Loucy (cell line): ENCODE measurements around the gene SCN7A.

Experiments used
- H2AFZ ChIP-seq: fragments of 200-600 bp; sonication (generic); 2 replicates; pipeline ENCODE4 v1.6.0; 2016; ENCODE audit warnings: antibody characterized with exemption, mild to moderate bottlenecking, low read length, moderate library complexity
- H3F3A ChIP-seq: fragments of 200-600 bp; 2 replicates; pipeline ENCODE4 v1.6.0; 2016; ENCODE audit warnings: antibody characterized with exemption, low read depth, mild to moderate bottlenecking
- H3K27me3 ChIP-seq: fragments of 200-600 bp; sonication (generic); 2 replicates; pipeline ENCODE4 v1.6.1; 2014; ENCODE audit warnings: low read length, mild to moderate bottlenecking; ENCODE audit not compliant: insufficient read depth, poor library complexity, severe bottlenecking
- H3K36me3 ChIP-seq: fragments of 200-600 bp; sonication (generic); 2 replicates; pipeline ENCODE4 v1.6.1; 2016; ENCODE audit warnings: low read length; ENCODE audit not compliant: insufficient read depth
- H3K4me1 ChIP-seq: fragments of 200-600 bp; sonication (generic); 2 replicates; pipeline ENCODE4 v1.5.1; 2014; ENCODE audit warnings: low read length, mild to moderate bottlenecking; ENCODE audit not compliant: insufficient read depth, poor library complexity, severe bottlenecking
- H3K4me2 ChIP-seq: fragments of 200-600 bp; sonication (generic); 2 replicates; pipeline ENCODE4 v1.6.0; 2014; ENCODE audit warnings: antibody characterized with exemption, low read length, low read depth, mild to moderate bottlenecking; ENCODE audit not compliant: poor library complexity, severe bottlenecking
- H3K4me3 ChIP-seq: fragments of 200-600 bp; sonication (generic); 2 replicates; pipeline ENCODE4 v1.5.1; 2014; ENCODE audit warnings: low read length, mild to moderate bottlenecking, mixed read lengths; ENCODE audit not compliant: poor library complexity, severe bottlenecking
- H3K79me2 ChIP-seq: fragments of 200-600 bp; sonication (generic); 2 replicates; pipeline ENCODE4 v1.6.1; 2014; ENCODE audit warnings: low read length; ENCODE audit not compliant: insufficient read depth
- H3K9ac ChIP-seq: fragments of 200-600 bp; sonication (generic); 2 replicates; pipeline ENCODE4 v1.6.0; 2014; ENCODE audit warnings: mild to moderate bottlenecking, low read depth, low read length, moderate library complexity; ENCODE audit not compliant: poor library complexity, severe bottlenecking
- H3K9me2 ChIP-seq: fragments of 200-600 bp; sonication (generic); replicated peaks from 2 replicates; pipeline ENCODE4 v1.6.1; 2016; ENCODE audit warnings: low read depth, low read length, mixed read lengths
- H3K9me3 ChIP-seq: fragments of 200-600 bp; sonication (generic); 2 replicates; pipeline ENCODE4 v1.6.1; 2014; ENCODE audit warnings: mild to moderate bottlenecking, antibody characterized with exemption, low read length, low read depth; ENCODE audit not compliant: insufficient read depth
- H4K20me1 ChIP-seq: fragments of 200-600 bp; sonication (generic); 2 replicates; pipeline ENCODE4 v1.6.0; 2014; ENCODE audit warnings: antibody characterized with exemption, low read length, mild to moderate bottlenecking; ENCODE audit not compliant: insufficient read depth, poor library complexity, severe bottlenecking
- EZH2phosphoT487 ChIP-seq: fragments of 200-600 bp; IDR thresholded peaks from 2 replicates; pipeline ENCODE4 v1.6.1; 2018; ENCODE audit warnings: antibody characterized with exemption, mild to moderate bottlenecking, moderate library complexity, borderline replicate concordance
- TF ChIP-seq, protein P1 (sequence below): fragments of 200-600 bp; sonication (generic); conservative IDR thresholded peaks from 2 replicates; pipeline ENCODE4 v1.5.1; 2014; ENCODE audit warnings: mild to moderate bottlenecking, antibody characterized with exemption, low read length

SCN7A gene

GRCh38 chr2:166440313-166440712, 53.7 kb downstream of the SCN7A start:
- Histone ChIP-seq H3K27me3 (no peaks in the 10 kb centered on the region), H3K4me1 (no peaks in the 10 kb centered on the region), H3K36me3 (no peaks in the 10 kb centered on the region), H3K9ac (no peak overlapping the region), H3F3A (no peaks in the 10 kb centered on the region), H3K4me2 (no peak overlapping the region), H3K9me2 (no peaks in the 10 kb centered on the region), H3K4me3 (no peak overlapping the region), H3K79me2 (no peaks in the 10 kb centered on the region), H3K9me3 (no peaks in the 10 kb centered on the region), H4K20me1 (no peaks in the 10 kb centered on the region), H2AFZ (no peak overlapping the region)
- TF ChIP-seq EZH2phosphoT487: no peak
- TF ChIP-seq, protein P1, sequence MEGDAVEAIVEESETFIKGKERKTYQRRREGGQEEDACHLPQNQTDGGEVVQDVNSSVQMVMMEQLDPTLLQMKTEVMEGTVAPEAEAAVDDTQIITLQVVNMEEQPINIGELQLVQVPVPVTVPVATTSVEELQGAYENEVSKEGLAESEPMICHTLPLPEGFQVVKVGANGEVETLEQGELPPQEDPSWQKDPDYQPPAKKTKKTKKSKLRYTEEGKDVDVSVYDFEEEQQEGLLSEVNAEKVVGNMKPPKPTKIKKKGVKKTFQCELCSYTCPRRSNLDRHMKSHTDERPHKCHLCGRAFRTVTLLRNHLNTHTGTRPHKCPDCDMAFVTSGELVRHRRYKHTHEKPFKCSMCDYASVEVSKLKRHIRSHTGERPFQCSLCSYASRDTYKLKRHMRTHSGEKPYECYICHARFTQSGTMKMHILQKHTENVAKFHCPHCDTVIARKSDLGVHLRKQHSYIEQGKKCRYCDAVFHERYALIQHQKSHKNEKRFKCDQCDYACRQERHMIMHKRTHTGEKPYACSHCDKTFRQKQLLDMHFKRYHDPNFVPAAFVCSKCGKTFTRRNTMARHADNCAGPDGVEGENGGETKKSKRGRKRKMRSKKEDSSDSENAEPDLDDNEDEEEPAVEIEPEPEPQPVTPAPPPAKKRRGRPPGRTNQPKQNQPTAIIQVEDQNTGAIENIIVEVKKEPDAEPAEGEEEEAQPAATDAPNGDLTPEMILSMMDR: no peak

DNA sequence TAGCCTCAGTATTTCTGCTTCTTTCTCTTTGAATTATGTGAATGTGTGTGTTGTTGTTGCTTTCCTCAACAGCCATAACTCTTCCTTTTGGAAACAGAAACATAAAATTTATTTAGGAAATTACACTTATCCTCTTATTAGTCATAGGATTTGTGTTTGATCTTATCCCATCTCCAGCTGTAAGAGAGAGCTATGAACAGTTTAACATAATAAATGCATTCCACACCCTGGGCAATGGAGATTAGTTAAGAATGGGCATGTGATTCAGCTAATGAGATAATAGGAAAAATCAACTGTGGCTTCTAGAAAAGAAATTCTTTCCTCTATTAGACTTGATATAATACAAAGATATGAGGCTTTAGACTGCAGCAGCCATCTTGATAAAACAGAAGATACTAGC, 55.0 kb downstream of the SCN7A start:
- Histone ChIP-seq H3K4me1 (no peaks in the 10 kb centered on the region), H3K9me3 (no peaks in the 10 kb centered on the region), H3K4me3 (no peak overlapping the region), H3K4me2 (no peak overlapping the region), H3K79me2 (no peaks in the 10 kb centered on the region), H4K20me1 (no peaks in the 10 kb centered on the region), H2AFZ (no peak overlapping the region), H3K9ac (no peak overlapping the region), H3K27me3 (no peaks in the 10 kb centered on the region), H3F3A (no peaks in the 10 kb centered on the region), H3K9me2 (no peaks in the 10 kb centered on the region), H3K36me3 (no peaks in the 10 kb centered on the region)
- TF ChIP-seq EZH2phosphoT487: no peak
- TF ChIP-seq, protein P1: no peak

DNA sequence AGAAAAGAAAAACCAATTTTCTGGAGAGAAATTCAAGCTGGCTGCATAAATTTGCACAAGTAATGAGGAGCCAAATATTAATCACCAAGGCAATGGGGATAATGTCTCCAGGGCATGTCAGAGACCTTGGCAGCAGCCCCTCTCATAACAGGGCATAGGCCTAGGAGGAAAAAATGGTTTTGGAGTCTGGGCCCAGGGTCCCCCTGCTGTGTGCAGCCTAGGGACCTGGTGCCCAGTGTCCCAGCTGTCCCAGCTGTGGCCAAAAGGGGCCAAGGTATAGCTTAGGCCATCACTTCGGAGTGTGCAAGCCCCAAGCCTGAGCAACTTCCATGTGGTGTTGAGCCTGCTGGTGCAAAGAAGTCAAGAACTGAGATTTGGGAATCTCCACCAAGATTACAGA, 57.1 kb downstream of the SCN7A start:
- Histone ChIP-seq H3K4me1 (no peaks in the 10 kb centered on the region), H3K27me3 (no peaks in the 10 kb centered on the region), H3K79me2 (no peaks in the 10 kb centered on the region), H3K9me2 (no peaks in the 10 kb centered on the region), H2AFZ (no peak overlapping the region), H3K9me3 (no peaks in the 10 kb centered on the region), H3K4me2 (no peak overlapping the region), H3K4me3 (no peak overlapping the region), H3F3A (no peaks in the 10 kb centered on the region), H4K20me1 (no peaks in the 10 kb centered on the region), H3K36me3 (no peaks in the 10 kb centered on the region), H3K9ac (no peak overlapping the region)
- TF ChIP-seq, protein P1: no peak
- no peak for TF ChIP-seq EZH2phosphoT487
